Urothelium cell line (cell line): Measurements from ENCODE around the gene CLTA.
A peak's percentile ranks its signal among the peaks of the same experiment; 100 is the strongest.

ENCODE experiments used
- DNase-seq: peaks from one replicate; pipeline ENCODE4 v3.0.0; 2011; ENCODE audit warnings: low spot score, mixed read lengths
- FAIRE-seq: peaks from 2 replicates; lab custom pipeline; 2011; peaks lifted over from hg19 to GRCh38; lab: Jason Lieb, UNC

The CLTA gene, protein sequence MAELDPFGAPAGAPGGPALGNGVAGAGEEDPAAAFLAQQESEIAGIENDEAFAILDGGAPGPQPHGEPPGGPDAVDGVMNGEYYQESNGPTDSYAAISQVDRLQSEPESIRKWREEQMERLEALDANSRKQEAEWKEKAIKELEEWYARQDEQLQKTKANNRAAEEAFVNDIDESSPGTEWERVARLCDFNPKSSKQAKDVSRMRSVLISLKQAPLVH

DNA sequence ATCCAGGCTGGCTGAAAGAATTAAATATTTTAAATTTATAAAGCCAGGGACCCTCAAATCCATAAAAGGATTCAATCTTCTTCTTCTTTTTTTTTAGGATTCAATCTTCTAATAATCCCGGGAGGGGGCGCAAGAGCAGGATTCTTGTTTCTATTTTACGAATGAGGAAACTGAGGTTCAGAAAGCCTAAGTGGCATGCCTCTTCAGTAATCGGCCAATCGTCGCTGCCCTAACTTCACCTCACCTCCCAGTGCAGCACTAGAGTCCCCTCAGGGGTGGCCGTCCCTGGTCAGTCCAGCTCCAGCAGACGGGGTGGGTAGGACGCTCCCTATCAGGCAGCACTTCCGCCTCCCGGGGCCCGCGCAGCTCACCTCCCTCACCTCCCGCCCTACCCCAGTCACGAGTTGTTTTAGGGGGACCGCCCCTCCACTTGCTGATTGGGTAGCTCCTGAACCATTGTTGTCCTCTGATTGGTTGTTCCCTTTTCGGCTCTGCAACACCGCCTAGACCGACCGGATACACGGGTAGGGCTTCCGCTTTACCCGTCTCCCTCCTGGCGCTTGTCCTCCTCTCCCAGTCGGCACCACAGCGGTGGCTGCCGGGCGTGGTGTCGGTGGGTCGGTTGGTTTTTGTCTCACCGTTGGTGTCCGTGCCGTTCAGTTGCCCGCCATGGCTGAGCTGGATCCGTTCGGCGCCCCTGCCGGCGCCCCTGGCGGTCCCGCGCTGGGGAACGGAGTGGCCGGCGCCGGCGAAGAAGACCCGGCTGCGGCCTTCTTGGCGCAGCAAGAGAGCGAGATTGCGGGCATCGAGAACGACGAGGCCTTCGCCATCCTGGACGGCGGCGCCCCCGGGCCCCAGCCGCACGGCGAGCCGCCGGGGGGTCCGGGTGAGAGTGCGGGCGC is at the start of gene CLTA:
TSS of gene CLTA (plus strand) at position 534 of the 902 bp plus-strand sequence. CDS start at position 670, 136 bp downstream.
- FAIRE-seq (peak; percentile 92), DNase-seq (peak; percentile 99)

DNA sequence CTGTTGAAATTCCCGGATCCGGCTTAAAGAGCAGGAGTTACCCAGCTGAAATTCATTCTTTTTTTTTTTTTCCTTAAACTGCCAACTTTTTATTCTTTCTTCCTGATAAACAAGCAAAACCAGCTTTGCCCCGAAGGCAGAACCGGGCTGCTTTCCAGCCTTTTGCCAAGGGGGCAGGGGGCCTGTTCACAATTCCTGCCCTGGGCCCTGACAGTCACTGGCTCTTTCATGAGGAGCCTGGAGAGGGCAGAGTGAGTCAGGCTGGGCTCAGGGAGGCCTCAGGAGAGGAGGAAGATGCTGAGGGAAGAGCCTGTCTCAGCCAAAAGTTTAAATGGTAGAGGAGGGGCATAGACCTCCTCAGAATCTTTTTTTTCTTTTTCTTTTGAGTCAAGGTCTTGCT is 49.4 kb upstream of the CLTA start:
- DNase-seq (no peak), FAIRE-seq (no peak)

DNA sequence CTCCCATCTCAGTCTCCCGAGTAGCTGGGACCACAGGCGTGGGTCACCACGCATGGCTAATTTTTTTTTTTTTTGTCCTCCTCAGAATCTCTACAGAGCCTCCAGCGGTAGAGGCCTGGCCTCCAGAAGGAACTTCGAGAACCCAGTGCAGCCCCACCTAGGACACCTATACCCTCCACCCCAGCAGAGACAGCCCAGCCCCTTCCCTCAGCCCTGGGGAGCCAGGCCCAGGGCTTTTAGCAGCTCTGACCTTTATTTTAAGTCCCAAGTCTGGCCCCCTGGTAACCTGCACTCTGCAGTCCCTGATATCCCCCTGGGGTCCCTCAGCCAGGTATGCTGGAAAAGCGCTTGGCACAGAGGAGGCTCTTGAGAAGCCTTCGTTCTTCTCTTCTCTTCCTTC is 49.0 kb upstream of the CLTA start:
- no peak for DNase-seq

DNA sequence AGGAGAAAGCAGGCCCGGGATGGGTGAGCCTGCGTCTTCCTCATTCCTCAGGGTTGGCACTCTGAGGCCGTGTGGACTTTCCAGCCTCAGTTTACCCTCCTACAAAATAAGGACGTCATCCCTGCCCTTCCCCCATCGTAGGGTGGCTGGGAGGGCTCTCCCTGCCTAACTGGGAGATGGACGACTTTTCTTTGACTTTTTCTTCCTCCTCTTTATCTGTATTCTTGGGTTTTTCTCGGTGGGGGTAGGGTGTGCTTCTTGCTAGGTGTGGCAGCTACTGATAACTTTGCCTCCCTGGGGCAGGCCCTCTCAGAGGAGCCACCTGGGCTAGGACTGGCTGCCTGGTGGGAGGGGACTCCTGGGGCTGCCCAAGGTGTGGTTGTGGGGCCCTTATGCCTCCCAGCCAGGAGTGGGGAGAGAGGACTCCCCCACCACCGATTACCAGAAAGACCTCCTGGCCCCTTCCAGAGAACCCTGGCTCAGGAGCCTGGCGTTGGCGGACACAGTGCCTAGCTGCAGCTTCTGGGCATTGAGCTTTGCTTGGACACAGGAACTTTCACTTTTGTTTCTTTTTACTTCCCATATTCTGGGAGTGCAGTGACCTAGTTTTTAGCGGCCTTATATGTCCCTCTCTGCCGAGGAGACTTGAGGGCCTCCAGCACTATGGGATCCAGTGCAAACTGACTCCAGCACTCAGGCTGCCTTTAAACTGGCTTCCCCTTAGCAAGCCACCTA is 48.0 kb upstream of the CLTA start:
- no peak for FAIRE-seq
- DNase-seq, result no peak

More for the DNA sequence above, 49.0 kb upstream of the CLTA start:
- no peak for FAIRE-seq

DNA sequence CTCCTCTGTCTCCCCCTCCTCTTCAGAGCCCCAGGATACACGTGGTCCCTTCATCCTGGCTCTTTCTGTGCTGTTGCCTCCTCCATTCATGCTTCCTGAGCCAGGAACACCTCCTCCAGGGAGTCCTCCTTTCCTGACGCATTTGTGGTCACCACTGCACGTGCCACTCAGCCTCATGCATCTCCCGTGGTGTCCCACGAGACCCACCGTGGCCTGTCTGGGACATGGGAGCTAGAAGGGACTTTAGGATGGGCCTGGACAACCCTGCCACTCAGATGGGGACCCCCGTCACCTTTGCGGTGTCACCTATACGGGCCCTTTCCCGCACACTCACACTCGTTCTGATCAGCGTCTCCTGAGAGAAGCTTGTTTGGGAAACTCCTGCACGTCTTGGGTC is 47.5 kb upstream of the CLTA start:
- DNase-seq, result no peak
- no peak for FAIRE-seq

DNA sequence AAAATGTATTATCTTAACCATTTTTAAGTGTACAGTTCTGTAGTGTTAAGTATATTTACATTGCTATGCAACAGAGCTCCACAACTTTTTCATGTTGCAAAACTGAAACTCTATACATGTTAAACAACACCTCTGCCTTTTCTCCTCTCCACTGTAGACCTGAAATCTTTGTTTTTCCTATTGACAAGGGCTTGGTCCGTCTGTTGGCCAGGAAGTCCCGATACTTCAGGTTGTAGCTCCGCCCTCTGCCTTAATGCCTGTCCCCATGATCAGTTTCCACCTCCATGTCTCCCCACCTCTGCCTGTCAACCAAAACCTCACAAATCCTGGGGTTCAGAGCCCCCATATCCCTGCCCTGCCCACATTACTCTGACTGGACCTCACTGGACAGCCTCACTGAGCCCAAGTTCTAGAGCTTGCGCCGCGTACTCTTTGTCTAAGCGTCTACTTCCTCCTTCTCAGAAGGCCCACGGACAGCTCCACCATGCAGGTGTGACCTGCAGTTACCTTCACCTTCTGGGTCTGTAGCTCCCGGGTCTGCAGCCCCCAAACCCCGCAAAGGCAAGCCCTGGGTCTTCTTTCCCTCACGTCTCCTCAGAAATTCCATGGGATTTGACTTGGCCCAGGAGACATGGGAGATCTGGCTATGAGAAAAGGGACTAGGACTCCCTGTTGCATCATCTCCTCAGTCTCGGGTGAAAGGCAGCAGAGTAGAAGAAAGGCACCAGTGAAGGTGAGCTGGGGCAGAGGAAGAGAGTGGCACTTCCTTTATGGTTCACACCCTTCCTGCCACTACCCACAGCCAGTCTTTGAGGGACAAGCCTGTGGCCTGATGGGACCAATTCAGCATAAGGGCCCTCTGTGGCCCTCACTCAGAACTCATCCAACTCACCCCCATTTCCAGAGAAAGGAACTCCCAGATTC is 46.1 kb upstream of the CLTA start:
- DNase-seq, result no peak
- no peak for FAIRE-seq

DNA sequence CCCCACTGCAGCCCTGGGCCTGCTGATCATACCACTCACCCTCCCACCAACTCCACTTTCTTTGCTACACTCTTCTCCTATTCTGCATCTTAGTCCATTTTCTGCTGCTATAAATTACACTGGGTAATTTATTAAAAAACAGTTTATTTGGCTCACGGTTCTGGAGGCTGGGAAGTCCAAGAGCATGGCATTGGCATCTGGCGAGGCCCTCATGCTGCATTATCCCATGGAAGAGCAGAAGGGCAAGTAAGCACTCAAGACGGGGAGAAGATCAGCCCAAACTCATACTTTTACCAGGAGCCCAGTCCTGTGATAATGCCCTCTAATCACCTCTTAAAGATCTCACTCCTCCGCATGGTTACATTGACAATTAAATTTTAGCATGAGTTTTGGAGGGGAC is 44.8 kb upstream of the CLTA start:
- FAIRE-seq (no peak), DNase-seq (no peak)

DNA sequence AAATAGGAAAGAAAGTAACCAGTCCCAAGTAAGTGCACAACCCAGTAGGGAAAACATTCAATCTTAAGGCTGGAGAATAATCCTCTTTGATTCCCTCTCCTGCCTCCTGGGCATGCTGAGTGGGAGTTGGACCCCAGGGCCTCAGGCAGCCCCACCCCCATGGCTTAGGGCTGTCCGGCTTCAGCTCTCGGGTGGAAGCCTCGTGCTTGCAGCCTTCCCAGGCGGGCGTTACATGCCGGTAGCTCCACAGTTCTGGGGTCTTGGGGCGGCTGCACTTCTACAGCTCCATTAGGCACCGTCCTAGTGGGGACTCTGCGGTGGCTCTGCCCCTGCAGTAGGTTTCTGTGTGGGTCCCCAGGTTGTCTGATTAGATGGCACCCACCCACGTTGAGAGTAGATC is 44.1 kb upstream of the CLTA start:
- no peak for FAIRE-seq

DNA sequence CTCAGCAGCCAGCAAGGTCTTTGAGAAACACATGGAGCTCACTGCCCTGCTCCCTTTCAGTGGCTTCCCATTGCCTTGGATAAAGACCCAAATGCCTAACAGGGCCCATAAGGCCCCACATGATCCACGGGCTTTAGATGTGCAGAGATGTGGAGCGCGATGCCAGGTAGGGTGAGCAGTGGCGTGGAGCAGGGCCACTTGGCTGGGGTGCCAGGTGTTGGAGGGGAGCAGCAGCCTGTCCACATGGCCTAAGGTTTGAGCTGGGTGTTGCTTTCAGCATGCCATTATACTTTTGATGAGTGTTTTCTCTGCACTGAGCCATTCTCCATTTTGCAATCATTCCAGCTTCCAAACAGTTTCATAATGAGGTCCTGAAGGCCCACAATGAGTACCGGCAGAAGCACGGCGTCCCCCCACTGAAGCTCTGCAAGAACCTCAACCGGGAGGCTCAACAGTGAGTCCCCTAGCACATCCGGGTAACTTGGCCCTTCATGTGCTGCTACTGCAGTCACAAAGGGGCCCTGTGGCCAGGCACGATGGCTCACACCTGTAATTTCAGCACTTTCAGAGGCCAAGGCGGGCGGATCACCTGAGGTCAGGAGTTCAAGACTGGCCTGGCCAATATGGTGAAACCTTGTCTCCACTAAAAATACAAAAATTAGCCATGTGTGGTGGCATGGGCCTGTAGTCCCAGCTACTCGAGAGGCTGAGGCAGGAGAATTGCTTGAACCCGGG is 43.1 kb upstream of the CLTA start:
- FAIRE-seq, result no peak
- DNase-seq, result no peak

More for the DNA sequence above, 44.1 kb upstream of the CLTA start:
- no peak for DNase-seq

DNA sequence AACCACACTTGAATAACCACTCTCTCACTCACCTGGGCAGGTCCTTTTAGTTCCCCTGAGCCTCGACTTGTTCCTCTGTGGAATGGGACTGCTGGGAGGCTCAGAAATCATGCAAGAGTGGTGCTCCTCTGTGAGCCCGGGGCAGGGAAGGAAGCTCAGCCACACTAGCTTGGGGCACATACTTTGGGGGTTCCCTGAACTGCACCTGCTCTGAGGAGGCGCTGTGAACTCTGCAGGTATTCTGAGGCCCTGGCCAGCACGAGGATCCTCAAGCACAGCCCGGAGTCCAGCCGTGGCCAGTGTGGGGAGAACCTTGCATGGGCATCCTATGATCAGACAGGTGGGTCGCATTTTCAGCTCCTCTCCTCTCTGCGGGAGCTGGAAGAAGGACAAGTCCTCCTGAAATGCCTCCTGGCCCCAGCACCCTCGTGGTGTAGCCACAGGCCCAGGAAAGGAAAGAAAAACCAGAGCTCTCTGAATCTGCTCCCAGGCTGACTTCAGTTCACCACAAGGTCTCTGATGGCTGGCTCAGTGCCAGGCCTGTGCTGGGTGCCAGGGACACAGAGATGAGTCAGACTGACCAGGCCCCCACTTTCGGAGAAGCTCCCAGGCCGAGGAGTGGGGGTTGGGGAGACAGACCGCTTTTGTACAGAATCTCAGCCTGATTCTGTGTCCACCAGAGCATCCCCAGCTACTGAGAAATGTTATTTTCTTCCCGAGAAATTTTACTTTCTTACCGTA is 42.2 kb upstream of the CLTA start:
- DNase-seq (peak; percentile 98), FAIRE-seq (no peak)

DNA sequence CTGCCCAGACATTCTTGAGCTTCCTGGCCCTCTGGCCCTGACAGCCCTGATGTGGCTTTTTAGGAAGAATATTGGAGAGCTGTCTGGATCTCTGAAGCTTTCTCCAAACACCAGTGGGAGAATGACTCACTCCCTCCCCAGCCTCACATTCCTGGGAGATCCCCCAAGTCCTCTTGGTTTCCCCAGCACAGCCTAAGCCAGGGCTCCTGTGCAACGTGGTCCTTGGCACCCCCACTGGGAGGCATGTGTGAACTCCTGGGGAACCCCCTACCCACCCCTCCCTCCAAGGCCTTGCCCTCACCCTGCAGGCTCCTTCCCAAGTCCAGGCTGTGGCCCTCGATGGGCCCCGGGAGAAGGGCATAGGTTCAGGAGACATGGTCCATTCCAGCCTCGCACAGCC is 41.5 kb upstream of the CLTA start:
- no peak for FAIRE-seq
- DNase-seq, result peak; percentile 68

DNA sequence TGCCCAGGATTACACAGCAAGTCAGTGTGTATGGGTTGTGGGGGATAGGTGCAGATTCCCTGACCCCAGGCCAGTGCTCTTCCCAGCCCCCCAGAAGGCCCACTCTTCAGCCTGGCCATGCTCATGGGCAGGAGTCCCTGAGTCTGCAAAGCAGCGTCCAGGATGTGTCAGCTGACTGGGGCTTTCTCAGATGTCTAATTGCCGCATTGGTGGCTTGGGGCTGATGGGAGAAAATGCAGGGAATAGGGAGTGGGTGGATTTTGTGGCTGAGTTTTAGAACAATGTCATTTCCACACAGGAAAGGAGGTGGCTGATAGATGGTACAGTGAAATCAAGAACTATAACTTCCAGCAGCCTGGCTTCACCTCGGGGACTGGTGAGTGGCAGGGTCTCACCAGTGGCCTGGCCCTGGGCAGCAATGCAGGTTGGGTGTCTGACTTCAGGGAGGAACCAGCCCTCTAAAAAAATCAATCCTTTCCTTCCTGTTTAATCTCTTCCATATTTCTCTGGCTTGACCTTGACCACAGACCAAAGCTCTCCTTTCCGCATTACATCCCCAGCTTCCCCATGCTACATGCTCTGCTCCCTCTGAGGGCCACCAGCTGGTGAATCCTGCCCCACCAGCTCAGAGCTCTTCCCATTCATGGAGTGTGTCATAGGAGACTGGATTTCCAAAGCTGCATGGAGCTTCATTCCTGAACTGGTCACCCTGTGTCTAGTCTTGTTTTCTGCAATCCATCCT is 40.0 kb upstream of the CLTA start:
- DNase-seq (no peak), FAIRE-seq (peak; percentile 59)

DNA sequence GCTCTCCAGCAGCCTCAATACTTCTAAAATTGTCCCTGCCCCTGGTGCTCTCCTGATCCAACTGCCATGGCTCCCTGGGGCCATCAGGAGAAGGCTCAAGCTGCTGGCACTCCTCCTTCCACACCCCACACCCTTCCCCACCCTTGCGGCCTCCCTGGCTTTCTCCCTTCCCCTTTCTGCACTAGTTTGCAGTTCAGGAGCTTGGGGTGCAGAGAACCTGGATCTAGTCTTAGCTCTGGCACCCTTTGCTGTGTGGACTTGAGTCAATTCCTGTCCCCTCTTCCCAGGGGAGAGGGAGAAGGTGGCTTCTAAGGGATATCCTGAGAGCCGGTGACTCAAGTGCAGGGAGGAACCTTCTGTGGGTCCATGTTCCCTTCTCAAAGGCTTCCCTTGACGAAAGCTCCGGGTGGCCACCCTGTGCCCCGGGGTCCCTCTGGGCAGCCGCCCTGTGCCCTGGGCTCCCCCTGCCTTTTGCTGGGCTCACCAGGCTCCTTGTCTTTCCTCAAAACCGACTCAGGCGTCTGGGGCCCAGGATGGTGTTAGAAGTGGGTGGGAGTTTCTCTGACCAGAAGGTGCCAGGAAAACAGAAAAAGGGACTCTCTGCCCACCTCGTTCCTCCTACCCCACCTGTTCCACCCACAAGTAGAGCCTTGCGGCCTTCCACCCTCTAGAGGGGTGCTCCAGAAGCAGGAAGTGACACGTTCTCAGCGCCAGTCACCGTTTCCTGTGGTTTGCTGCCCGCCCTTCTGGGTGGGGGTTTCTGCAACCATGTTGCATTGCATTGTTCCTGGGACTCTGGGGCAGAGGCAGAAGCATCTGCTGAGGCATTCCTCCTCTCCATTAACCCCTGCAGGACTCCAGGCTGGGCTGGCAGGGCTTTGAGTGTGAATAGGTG is 39.2 kb upstream of the CLTA start:
- peak; percentile 57 for DNase-seq
- no peak for FAIRE-seq

DNA sequence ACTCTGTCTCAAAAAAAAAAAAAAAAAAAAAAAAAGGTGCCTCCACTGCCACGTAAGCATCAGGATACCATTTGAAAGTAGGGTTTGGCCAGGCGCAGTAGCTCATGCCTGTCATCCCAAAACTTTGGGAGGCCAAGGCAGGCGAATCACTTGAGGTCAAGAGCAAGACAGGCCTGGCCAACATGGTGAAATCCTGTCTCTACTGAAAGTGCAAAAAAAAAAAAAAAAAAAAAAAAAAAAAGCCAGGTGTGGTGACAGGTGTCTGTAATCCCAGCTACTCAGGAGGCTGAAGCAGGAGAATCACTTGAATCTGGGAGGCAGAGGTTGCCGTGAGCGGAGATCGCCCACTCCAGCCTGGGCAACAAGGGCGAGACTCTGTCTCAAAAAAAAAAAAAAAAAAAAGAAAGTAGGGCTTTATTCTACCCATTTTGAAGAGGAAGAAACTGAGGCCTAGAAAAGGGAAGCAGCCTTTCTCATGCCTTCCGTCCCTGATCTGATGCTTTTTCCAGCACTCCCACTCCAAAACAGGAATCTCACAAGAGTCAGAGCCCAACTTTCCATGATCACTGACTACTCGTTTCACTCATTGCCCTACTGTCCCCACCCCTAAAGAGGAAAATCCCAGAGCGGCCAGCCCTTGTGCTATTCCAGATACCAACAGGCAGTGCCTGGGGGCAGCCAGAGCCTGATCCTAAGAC is 37.8 kb upstream of the CLTA start:
- DNase-seq (no peak), FAIRE-seq (no peak)

DNA sequence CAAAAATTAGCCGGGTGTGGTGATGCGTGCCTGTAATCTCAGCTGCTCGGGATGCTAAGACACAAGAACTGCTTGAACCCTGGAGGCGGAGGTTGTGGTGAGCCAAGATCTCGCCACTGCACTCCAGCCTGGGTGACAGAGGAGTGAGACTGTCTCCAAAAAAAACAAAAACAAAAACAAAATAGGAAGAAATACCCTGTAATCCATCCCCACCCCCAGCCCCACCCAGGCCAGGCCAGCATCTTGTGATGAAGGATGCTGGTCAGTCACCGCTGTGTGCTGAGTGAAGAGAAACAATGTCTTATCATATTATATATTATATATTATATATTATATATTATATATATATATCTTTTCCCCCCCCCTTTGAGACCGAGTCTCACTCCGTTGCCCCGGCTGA is 37.0 kb upstream of the CLTA start:
- no peak for FAIRE-seq

DNA sequence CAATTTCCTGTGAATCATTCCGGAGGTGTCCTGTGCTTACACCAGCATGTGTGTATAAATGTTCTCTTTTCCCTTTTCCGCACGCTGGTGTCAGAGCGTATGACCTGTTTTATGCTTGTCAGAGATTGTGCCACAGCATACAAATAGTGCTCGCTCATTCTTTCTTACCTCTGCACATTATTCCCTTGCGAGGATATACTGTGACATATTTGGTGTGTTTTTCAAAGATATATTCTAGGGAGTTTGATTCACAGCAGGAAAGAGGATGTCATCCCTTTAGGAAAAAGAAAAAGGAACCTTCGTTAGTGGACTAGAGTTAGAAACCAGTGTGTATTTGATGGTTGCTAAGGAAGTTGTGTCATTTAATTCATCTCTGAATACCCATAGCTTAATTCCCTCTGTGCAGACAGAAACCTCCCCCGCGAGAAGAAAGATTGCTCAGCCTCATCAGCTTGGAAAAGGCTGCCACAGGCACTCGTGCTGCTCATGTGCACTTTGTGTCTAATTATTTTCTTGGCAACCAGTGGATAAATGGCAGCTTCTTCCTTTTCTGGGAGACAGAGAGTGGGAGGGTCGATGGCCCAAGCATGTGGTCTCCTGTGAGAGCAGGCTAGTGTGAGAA is 36.3 kb upstream of the CLTA start:
- no peak for DNase-seq
- FAIRE-seq, result no peak

More for the DNA sequence above, 37.0 kb upstream of the CLTA start:
- no peak for DNase-seq
